ENCODE data around the gene TTF2.

Gene TTF2

GRCh38 chr1:117067533-117068370 lies 7.6 kb downstream of the TTF2 start:
- Histone ChIP-seq H3K23ac (ENCODE audit: low read length) (no peak overlapping the region), H4K12ac (ENCODE audit: low read depth, low read length) (no peak overlapping the region), H3K4me3 (ENCODE audit: low read depth, low read length) (no peak overlapping the region), H3K4me2 (ENCODE audit: low read length) (no peak overlapping the region), H3K14ac (ENCODE audit: low read length) (no peak overlapping the region), H2BK5ac (ENCODE audit: low read depth, low read length, poor library complexity) (no peak overlapping the region), H2AFZ (ENCODE audit: insufficient read depth, low read length, poor library complexity) (no peak overlapping the region), H3K9me3 (ENCODE audit: insufficient read depth, low read depth, low read length) (peaks cover 1% of the 10 kb centered on the region), H3K79me2 (ENCODE audit: control insufficient read depth, insufficient read depth, low read length, poor library complexity) (peaks cover 2% of the 10 kb centered on the region), H4K91ac (ENCODE audit: low read depth, low read length) (no peak overlapping the region), H4K8ac (ENCODE audit: low read depth, low read length) (no peak overlapping the region), H3K18ac (ENCODE audit: low read length) (no peak overlapping the region), H3K36me3 (ENCODE audit: control insufficient read depth in 1 of 2, insufficient read depth in 2 of 2, low read length in 2 of 2) (peaks cover 0 to 3% of the 10 kb centered on the region in 2 experiments), H2BK120ac (ENCODE audit: insufficient read depth, low read length, poor library complexity) (no peak overlapping the region), H3K4ac (ENCODE audit: low read depth, low read length) (no peak overlapping the region), H2AK5ac (ENCODE audit: low read length) (no peak overlapping the region), H3K27ac (ENCODE audit: low read depth, low read length) (no peak overlapping the region), H3K27me3 (ENCODE audit: insufficient read depth, low read length) (no peaks in the 10 kb centered on the region), H3K4me1 (ENCODE audit: control insufficient read depth in 1 of 2, insufficient read depth in 2 of 2, low read length in 2 of 2) (no peaks in the 10 kb centered on the region), H2BK12ac (ENCODE audit: low read length) (no peak overlapping the region), H3K79me1 (ENCODE audit: low read length) (no peaks in the 10 kb centered on the region), H3K9ac (ENCODE audit: low read length) (no peak overlapping the region)
- peak; percentile 21 to 80 for DNase-seq
- WGBS (ENCODE audit: extremely low coverage, insufficient coverage, insufficient read length) = no CpG with 5 or more reads among the region's 6 CpGs

- Histone ChIP-seq H3K4ac (ENCODE audit: low read depth, low read length) (no peak overlapping the region), H3K23ac (ENCODE audit: low read length) (no peak overlapping the region), H2BK5ac (ENCODE audit: low read depth, low read length, poor library complexity) (no peak overlapping the region), H3K27ac (ENCODE audit: low read depth, low read length) (no peak overlapping the region), H2BK120ac (ENCODE audit: insufficient read depth, low read length, poor library complexity) (peak overlapping the region; percentile 29), H3K18ac (ENCODE audit: low read length) (peak overlapping the region; percentile 19), H2AFZ (ENCODE audit: insufficient read depth, low read length, poor library complexity) (no peak overlapping the region), H3K4me3 (ENCODE audit: low read depth, low read length) (no peak overlapping the region), H4K12ac (ENCODE audit: low read depth, low read length) (no peak overlapping the region), H3K79me1 (ENCODE audit: low read length) (no peaks in the 10 kb centered on the region), H4K8ac (ENCODE audit: low read depth, low read length) (no peak overlapping the region), H4K91ac (ENCODE audit: low read depth, low read length) (no peak overlapping the region), H3K9ac (ENCODE audit: low read length) (no peak overlapping the region), H3K4me1 (ENCODE audit: control insufficient read depth in 1 of 2, insufficient read depth in 2 of 2, low read length in 2 of 2) (no peaks in the 10 kb centered on the region), H3K36me3 (ENCODE audit: control insufficient read depth in 1 of 2, insufficient read depth in 2 of 2, low read length in 2 of 2) (peaks cover 0 to 3% of the 10 kb centered on the region in 2 experiments), H3K14ac (ENCODE audit: low read length) (peak overlapping the region; percentile 7), H3K4me2 (ENCODE audit: low read length) (no peak overlapping the region), H2AK5ac (ENCODE audit: low read length) (no peak overlapping the region), H2BK12ac (ENCODE audit: low read length) (no peak overlapping the region), H3K79me2 (ENCODE audit: control insufficient read depth, insufficient read depth, low read length, poor library complexity) (peaks cover 2% of the 10 kb centered on the region), H3K27me3 (ENCODE audit: insufficient read depth, low read length) (no peaks in the 10 kb centered on the region), H3K9me3 (ENCODE audit: insufficient read depth, low read depth, low read length) (peaks cover 1% of the 10 kb centered on the region)
- WGBS (ENCODE audit: extremely low coverage, insufficient coverage, insufficient read length) = no CpG with 5 or more reads among the region's 5 CpGs
- no peak for DNase-seq
Measured at GRCh38 chr1:117068580-117068979, 8.5 kb downstream of the TTF2 start.

GRCh38 chr1:117069220-117069844 lies 9.2 kb downstream of the TTF2 start:
- H3K4me3 ChIP-seq (ENCODE audit: low read depth, low read length) = no peak overlapping the region

GRCh38 chr1:117070124-117070523 lies 10.0 kb downstream of the TTF2 start:
- no peaks in the 10 kb centered on the region for H3K79me1 ChIP-seq (ENCODE audit: low read length)
- H4K12ac ChIP-seq (ENCODE audit: low read depth, low read length) = no peak overlapping the region
- H2BK120ac ChIP-seq (ENCODE audit: insufficient read depth, low read length, poor library complexity) = no peak overlapping the region
- peak; percentile 52 to 95 for DNase-seq
- no peak overlapping the region for H2BK5ac ChIP-seq (ENCODE audit: low read depth, low read length, poor library complexity)
- no peaks in the 10 kb centered on the region for H3K27me3 ChIP-seq (ENCODE audit: insufficient read depth, low read length)
- no peak overlapping the region for H3K27ac ChIP-seq (ENCODE audit: low read depth, low read length)
- H3K9ac ChIP-seq (ENCODE audit: low read length) = no peak overlapping the region
- H4K91ac ChIP-seq (ENCODE audit: low read depth, low read length) = no peak overlapping the region
- no peak overlapping the region for H2BK12ac ChIP-seq (ENCODE audit: low read length)
- H3K9me3 ChIP-seq (ENCODE audit: insufficient read depth, low read depth, low read length) = peaks cover 1% of the 10 kb centered on the region
- peaks cover 2% of the 10 kb centered on the region for H3K79me2 ChIP-seq (ENCODE audit: control insufficient read depth, insufficient read depth, low read length, poor library complexity)
- H3K4me2 ChIP-seq (ENCODE audit: low read length) = no peak overlapping the region
- no peak overlapping the region for H4K8ac ChIP-seq (ENCODE audit: low read depth, low read length)
- H3K4ac ChIP-seq (ENCODE audit: low read depth, low read length) = no peak overlapping the region
- no peak overlapping the region for H3K4me3 ChIP-seq (ENCODE audit: low read depth, low read length)
- H3K4me1 ChIP-seq (ENCODE audit: control insufficient read depth in 1 of 2, insufficient read depth in 2 of 2, low read length in 2 of 2) = no peaks in the 10 kb centered on the region
- no peak overlapping the region for H2AK5ac ChIP-seq (ENCODE audit: low read length)
- no peak overlapping the region for H3K23ac ChIP-seq (ENCODE audit: low read length)
- peaks cover 2 to 3% of the 10 kb centered on the region in 2 experiments for H3K36me3 ChIP-seq (ENCODE audit: control insufficient read depth in 1 of 2, insufficient read depth in 2 of 2, low read length in 2 of 2)
- H3K14ac ChIP-seq (ENCODE audit: low read length) = no peak overlapping the region
- WGBS (ENCODE audit: extremely low coverage, insufficient coverage, insufficient read length) = no CpG with 5 or more reads among the region's 2 CpGs
- no peak overlapping the region for H2AFZ ChIP-seq (ENCODE audit: insufficient read depth, low read length, poor library complexity)
- no peak overlapping the region for H3K18ac ChIP-seq (ENCODE audit: low read length)

More at GRCh38 chr1:117069220-117069844, 9.2 kb downstream of the TTF2 start:
- H3K27ac ChIP-seq (ENCODE audit: low read depth, low read length) = no peak overlapping the region
- H3K79me1 ChIP-seq (ENCODE audit: low read length) = no peaks in the 10 kb centered on the region
- H4K91ac ChIP-seq (ENCODE audit: low read depth, low read length) = no peak overlapping the region
- no peaks in the 10 kb centered on the region for H3K4me1 ChIP-seq (ENCODE audit: control insufficient read depth in 1 of 2, insufficient read depth in 2 of 2, low read length in 2 of 2)
- no peak overlapping the region for H2BK120ac ChIP-seq (ENCODE audit: insufficient read depth, low read length, poor library complexity)
- H3K79me2 ChIP-seq (ENCODE audit: control insufficient read depth, insufficient read depth, low read length, poor library complexity) = peaks cover 2% of the 10 kb centered on the region
- peaks cover 1% of the 10 kb centered on the region for H3K9me3 ChIP-seq (ENCODE audit: insufficient read depth, low read depth, low read length)
- DNase-seq = peak in 1 of 2 donors; percentile 7
- H3K4me2 ChIP-seq (ENCODE audit: low read length) = no peak overlapping the region
- H3K4ac ChIP-seq (ENCODE audit: low read depth, low read length) = no peak overlapping the region
- H3K23ac ChIP-seq (ENCODE audit: low read length) = no peak overlapping the region
- no CpG with 5 or more reads among the region's 4 CpGs for WGBS (ENCODE audit: extremely low coverage, insufficient coverage, insufficient read length)
- H3K9ac ChIP-seq (ENCODE audit: low read length) = no peak overlapping the region
- no peak overlapping the region for H2AK5ac ChIP-seq (ENCODE audit: low read length)
- peak overlapping the region; percentile 6 for H4K8ac ChIP-seq (ENCODE audit: low read depth, low read length)
- H3K27me3 ChIP-seq (ENCODE audit: insufficient read depth, low read length) = no peaks in the 10 kb centered on the region
- H2BK5ac ChIP-seq (ENCODE audit: low read depth, low read length, poor library complexity) = no peak overlapping the region
- no peak overlapping the region for H4K12ac ChIP-seq (ENCODE audit: low read depth, low read length)
- no peak overlapping the region for H2AFZ ChIP-seq (ENCODE audit: insufficient read depth, low read length, poor library complexity)
- H3K36me3 ChIP-seq (ENCODE audit: control insufficient read depth in 1 of 2, insufficient read depth in 2 of 2, low read length in 2 of 2) = peaks cover 0 to 3% of the 10 kb centered on the region in 2 experiments
- H3K18ac ChIP-seq (ENCODE audit: low read length) = no peak overlapping the region
- H2BK12ac ChIP-seq (ENCODE audit: low read length) = peak overlapping the region; percentile 26
- no peak overlapping the region for H3K14ac ChIP-seq (ENCODE audit: low read length)
